Measurements from ENCODE around the gene RELB. TPM values are rescaled to one million over a fixed set of nuclear protein-coding genes. Genes with fewer than 3 reads are reported as not detected.

Gene RELB
- polyA plus RNA-seq, 1 donor from 2014 or later, result 1.1 TPM

DNA sequence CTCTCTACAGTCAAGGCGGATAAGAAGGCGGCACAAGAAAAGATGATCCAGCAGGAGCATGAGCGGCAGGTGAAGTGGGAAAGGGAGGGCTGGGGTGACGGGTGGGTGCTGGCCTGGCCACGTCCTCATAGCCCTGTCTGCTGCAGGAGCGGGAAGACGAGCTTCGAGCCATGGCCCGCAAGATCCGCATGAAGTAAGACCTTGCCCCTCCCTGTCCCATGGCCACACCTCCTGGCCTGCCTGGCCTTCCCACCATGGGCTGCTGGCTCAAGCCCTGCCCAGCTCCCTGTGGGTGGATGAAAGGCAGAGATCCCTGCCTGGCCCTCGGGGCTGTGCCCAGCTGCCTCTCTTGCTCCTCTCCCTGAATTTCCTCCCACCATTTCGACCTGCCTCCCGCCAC is 67.8 kb downstream of the RELB start:
- no peaks in the 10 kb centered on the region for H3K27me3 ChIP-seq (ENCODE audit: insufficient read depth, low read depth, low read length)
- H3K27ac ChIP-seq (ENCODE audit: low read length), result no peak overlapping the region
- no peak overlapping the region for H3K9ac ChIP-seq (ENCODE audit: low read length)
- no peak overlapping the region for H2AFZ ChIP-seq (ENCODE audit: low read depth, low read length)
- H3K4me2 ChIP-seq (ENCODE audit: low read length), result no peak overlapping the region
- no peaks in the 10 kb centered on the region for H3F3A ChIP-seq (ENCODE audit: insufficient read depth, low read length, poor library complexity, severe bottlenecking)
- H3K9me2 ChIP-seq (ENCODE audit: insufficient read depth, low read length), result no peaks in the 10 kb centered on the region
- H4K20me1 ChIP-seq (ENCODE audit: insufficient read depth), result no peaks in the 10 kb centered on the region
- H3K9me3 ChIP-seq (ENCODE audit: low read length), result no peaks in the 10 kb centered on the region
- no peak for TF ChIP-seq MXI1 (conservative IDR thresholded peaks at IDR 0.05; ENCODE audit: poor library complexity, severe bottlenecking)
- TF ChIP-seq RAD21 (conservative IDR thresholded peaks at IDR 0.05), result no peak
- TF ChIP-seq SMC3 (conservative IDR thresholded peaks at IDR 0.05; ENCODE audit: poor library complexity), result no peak
- no peak for TF ChIP-seq TAF1 (IDR thresholded peaks at IDR 0.05; ENCODE audit: low read depth)
- no peak for TF ChIP-seq EP300 (conservative IDR thresholded peaks at IDR 0.05; ENCODE audit: poor library complexity, severe bottlenecking)
- no peak for TF ChIP-seq EZH2 (IDR thresholded peaks at IDR 0.05; ENCODE audit: borderline replicate concordance, insufficient read depth, low read length, poor library complexity, severe bottlenecking)
- no peak for TF ChIP-seq POLR2AphosphoS5 (IDR thresholded peaks at IDR 0.05)
- TF ChIP-seq, protein P1, sequence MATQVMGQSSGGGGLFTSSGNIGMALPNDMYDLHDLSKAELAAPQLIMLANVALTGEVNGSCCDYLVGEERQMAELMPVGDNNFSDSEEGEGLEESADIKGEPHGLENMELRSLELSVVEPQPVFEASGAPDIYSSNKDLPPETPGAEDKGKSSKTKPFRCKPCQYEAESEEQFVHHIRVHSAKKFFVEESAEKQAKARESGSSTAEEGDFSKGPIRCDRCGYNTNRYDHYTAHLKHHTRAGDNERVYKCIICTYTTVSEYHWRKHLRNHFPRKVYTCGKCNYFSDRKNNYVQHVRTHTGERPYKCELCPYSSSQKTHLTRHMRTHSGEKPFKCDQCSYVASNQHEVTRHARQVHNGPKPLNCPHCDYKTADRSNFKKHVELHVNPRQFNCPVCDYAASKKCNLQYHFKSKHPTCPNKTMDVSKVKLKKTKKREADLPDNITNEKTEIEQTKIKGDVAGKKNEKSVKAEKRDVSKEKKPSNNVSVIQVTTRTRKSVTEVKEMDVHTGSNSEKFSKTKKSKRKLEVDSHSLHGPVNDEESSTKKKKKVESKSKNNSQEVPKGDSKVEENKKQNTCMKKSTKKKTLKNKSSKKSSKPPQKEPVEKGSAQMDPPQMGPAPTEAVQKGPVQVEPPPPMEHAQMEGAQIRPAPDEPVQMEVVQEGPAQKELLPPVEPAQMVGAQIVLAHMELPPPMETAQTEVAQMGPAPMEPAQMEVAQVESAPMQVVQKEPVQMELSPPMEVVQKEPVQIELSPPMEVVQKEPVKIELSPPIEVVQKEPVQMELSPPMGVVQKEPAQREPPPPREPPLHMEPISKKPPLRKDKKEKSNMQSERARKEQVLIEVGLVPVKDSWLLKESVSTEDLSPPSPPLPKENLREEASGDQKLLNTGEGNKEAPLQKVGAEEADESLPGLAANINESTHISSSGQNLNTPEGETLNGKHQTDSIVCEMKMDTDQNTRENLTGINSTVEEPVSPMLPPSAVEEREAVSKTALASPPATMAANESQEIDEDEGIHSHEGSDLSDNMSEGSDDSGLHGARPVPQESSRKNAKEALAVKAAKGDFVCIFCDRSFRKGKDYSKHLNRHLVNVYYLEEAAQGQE (IDR thresholded peaks at IDR 0.05; ENCODE audit: borderline replicate concordance), result no peak
- TF ChIP-seq, protein P2, sequence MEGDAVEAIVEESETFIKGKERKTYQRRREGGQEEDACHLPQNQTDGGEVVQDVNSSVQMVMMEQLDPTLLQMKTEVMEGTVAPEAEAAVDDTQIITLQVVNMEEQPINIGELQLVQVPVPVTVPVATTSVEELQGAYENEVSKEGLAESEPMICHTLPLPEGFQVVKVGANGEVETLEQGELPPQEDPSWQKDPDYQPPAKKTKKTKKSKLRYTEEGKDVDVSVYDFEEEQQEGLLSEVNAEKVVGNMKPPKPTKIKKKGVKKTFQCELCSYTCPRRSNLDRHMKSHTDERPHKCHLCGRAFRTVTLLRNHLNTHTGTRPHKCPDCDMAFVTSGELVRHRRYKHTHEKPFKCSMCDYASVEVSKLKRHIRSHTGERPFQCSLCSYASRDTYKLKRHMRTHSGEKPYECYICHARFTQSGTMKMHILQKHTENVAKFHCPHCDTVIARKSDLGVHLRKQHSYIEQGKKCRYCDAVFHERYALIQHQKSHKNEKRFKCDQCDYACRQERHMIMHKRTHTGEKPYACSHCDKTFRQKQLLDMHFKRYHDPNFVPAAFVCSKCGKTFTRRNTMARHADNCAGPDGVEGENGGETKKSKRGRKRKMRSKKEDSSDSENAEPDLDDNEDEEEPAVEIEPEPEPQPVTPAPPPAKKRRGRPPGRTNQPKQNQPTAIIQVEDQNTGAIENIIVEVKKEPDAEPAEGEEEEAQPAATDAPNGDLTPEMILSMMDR (IDR thresholded peaks at IDR 0.05; ENCODE audit: poor library complexity, severe bottlenecking), result no peak
- no peaks in the 10 kb centered on the region for H3K79me2 ChIP-seq (replicated peaks; ENCODE audit: insufficient read depth, low read length)
- no peaks in the 10 kb centered on the region for H3K36me3 ChIP-seq (ENCODE audit: insufficient read depth, low read length)
- H3K4me3 ChIP-seq (ENCODE audit: low read length), result no peak overlapping the region

DNA sequence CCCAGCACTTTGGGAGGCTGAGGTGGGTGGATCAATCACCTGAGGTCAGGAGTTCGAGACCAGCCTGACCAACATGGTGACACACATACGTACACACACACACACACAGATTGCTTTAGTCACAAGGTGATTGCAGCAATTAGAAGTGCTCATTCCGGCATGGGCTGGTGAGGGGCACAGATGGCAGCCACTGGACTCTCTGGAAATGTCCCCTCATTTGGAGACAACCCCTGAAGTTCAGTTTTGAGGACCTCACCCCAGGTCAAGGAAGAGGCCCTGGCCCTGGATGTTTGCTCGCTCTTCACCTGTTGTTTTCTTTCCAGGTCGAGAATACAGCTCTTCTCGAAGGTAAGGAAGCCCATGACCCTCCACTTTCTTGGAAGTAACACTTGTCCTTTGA is 69.0 kb downstream of the RELB start:
- Histone ChIP-seq H3K4me2 (ENCODE audit: low read length) (no peak overlapping the region), H3K79me2 (replicated peaks; ENCODE audit: insufficient read depth, low read length) (no peaks in the 10 kb centered on the region), H3K36me3 (ENCODE audit: insufficient read depth, low read length) (no peaks in the 10 kb centered on the region), H3K9me3 (ENCODE audit: low read length) (no peaks in the 10 kb centered on the region), H4K20me1 (ENCODE audit: insufficient read depth) (no peaks in the 10 kb centered on the region), H3K9me2 (ENCODE audit: insufficient read depth, low read length) (no peaks in the 10 kb centered on the region), H3K27ac (ENCODE audit: low read length) (no peak overlapping the region), H3F3A (ENCODE audit: insufficient read depth, low read length, poor library complexity, severe bottlenecking) (no peaks in the 10 kb centered on the region), H3K4me3 (ENCODE audit: low read length) (no peak overlapping the region), H2AFZ (ENCODE audit: low read depth, low read length) (no peak overlapping the region), H3K27me3 (ENCODE audit: insufficient read depth, low read depth, low read length) (peaks cover 7% of the 10 kb centered on the region), H3K9ac (ENCODE audit: low read length) (no peak overlapping the region)
- no peak for TF ChIP-seq EZH2 (IDR thresholded peaks at IDR 0.05; ENCODE audit: borderline replicate concordance, insufficient read depth, low read length, poor library complexity, severe bottlenecking)
- no peak for TF ChIP-seq MXI1 (conservative IDR thresholded peaks at IDR 0.05; ENCODE audit: poor library complexity, severe bottlenecking)
- no peak for TF ChIP-seq POLR2AphosphoS5 (IDR thresholded peaks at IDR 0.05)
- TF ChIP-seq, protein P2 (IDR thresholded peaks at IDR 0.05; ENCODE audit: poor library complexity, severe bottlenecking), result no peak
- no peak for TF ChIP-seq SMC3 (conservative IDR thresholded peaks at IDR 0.05; ENCODE audit: poor library complexity)
- no peak for TF ChIP-seq EP300 (conservative IDR thresholded peaks at IDR 0.05; ENCODE audit: poor library complexity, severe bottlenecking)
- TF ChIP-seq RAD21 (conservative IDR thresholded peaks at IDR 0.05), result no peak
- TF ChIP-seq, protein P1 (IDR thresholded peaks at IDR 0.05; ENCODE audit: borderline replicate concordance), result no peak
- no peak for TF ChIP-seq TAF1 (IDR thresholded peaks at IDR 0.05; ENCODE audit: low read depth)

Data from neural cell (in vitro differentiated cells).